Activated gamma-delta T cell (primary cell): ENCODE results near the gene RSPH1.

Experiments
- DNase-seq: peaks from one replicate; lab custom pipeline; 2025; lab: John Stamatoyannopoulos, UW

RSPH1 gene

DNA sequence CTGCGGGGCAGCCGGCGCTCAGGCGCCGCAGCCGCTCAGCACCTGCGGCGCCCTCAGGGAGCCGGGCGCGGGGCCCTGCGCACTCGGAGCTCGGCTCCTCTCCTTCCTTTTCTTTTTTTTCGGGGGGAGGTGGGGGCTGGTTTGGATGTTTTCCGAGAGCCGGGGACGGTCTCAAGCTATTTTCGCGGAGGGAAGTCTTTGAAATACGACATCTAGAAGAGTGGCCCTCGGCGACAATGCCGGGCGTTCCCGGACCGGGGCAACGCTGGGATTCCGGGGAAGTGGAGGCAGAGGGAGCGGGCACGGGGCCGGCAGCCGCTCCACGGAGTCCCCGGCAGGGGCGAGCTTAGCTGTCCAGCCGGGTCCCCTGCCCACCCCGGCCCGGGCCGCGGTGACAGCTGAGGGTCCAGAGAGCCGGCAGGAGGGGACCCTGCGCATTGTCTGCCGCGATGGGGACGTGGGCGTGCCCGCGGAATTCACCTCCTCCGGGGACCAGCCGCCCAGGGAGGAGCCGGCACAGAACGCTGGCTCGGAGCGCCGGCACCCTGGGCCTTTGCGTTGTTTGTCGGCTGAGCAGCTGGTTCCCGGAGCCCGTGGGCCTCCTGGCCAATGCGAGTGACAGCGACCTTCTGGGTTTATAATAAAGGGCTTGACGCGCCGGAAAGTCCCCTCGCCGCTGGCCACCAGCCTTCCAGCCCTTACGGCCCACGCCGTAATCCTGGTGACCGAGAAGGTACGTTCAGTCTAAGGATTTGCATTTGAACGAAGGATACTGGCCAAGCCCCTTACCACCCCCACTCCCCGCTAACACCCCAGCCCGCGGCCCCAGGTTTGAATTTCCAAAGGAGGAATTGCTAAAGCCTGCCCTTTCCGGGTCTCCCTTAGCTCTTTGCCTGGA, 18.2 kb upstream of the RSPH1 start:
- peak; percentile 29 for DNase-seq

DNA sequence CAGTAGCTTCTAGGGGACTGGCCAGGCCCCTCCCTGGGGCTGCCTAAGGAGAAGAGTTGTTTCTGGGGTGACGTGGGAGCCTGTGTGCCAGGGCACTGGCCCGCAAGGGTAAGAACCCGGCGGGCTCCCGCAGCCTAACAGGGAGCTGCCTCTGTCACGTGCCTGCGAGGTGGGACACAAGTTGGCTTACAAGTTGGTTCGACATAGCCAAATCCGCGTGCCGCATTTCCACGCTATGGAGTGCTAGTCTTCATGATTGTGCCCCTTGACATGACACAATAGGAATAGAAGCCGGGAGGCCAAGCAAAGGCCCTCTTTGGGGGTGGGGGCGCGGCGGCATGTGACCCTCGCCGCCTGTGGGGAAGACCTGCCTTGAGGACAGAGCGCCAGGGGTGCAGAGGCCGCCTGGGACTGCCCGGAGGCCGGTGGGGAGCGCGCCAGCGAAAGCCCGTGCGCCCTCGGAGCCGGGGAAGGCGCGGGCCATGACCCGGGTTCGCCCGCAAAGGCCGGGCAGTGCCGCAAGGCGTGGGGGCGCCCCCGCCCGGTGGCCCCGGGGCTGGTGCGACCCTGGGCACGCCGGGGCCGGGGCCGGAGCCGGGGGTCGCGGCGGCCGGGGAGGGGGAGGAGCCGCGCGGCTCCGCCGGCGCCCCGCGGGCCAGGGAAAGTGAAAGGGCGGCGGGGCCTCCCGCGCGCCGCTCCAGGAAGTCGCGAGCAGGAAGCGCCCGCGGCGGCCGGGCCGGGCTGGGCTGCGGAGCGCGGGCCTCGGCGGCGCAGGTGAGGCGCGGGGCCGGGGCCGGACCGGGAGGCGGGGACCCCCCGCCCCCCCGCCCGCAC, 17.3 kb upstream of the RSPH1 start, which contains the start of gene SLC37A1:
Gene SLC37A1 (plus strand): TSS at position 702 of the 834 bp plus-strand sequence. CDS start 4,603 bp downstream, outside the sequence.
- DNase-seq = peak; percentile 31

DNA sequence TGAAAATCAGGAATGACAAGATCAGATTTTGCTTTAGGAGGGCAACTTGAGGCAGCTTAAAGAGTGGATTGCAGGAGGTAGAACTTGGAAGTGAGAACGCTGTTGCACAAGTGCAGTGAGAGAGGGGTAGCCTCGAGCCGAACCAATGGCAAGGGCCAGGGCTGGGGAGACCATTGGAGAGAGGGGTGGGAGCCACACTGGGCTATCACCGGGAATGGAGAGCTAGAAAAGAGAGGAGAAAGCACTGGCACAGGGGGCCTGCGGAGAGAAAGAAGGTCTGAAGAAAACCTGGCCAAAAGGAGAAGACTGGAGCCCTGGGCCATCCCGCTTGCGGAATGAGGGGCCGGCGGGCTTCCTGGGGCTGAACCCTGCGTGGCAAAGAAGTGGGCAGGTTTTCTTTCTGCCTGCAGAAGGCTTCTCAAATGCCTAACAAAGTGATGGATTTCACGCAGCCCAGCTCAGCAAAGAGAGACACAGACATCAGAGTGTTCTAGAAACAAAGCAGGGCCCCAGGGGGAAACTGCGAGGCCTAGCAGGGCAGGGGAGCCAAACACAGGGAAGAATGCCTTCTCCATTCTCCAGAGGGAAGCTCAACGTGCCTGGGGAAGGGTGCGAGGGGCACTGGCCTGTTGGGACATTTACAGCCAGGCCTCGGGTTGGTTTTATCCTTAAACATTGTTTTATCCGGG, 16.5 kb upstream of the RSPH1 start:
- DNase-seq = no peak

DNA sequence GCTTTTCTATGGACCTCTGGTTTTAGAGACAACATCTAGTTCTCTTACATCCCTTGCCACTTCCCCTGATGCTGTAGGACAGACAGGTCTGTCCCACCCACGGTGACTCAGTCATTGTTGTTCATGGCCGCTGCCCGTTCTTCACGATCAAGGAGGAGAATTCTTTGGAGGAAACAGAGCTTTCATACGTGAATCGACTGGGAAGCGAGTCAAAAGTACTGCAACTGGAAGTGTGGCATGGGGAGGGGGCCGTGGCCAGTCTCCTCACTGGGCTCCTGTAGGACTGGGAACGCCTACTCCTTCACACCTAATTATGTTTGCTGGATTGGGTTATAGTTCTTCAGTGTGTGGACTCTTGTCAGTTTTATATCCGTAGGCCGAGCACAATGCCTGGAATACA, 13.2 kb upstream of the RSPH1 start:
- no peak for DNase-seq

DNA sequence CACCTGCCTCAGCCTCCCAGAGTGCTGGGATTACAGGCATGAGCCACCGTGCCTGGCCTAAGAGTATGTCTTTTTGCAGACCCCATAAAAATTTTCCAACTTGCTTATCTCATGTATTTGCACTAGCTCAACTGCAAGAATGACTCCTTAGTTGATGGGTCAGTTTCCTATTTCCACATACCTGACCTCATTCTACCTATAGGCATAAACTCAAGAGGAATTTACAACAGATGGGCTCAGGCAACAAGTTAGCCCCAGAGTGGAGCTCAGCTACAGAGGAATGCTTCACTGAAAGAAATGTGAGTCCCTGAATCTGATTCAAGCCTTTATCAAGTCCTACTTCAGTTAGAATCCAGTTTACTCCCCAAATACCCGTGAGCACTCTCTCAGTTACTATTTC, 12.3 kb upstream of the RSPH1 start:
- no peak for DNase-seq

DNA sequence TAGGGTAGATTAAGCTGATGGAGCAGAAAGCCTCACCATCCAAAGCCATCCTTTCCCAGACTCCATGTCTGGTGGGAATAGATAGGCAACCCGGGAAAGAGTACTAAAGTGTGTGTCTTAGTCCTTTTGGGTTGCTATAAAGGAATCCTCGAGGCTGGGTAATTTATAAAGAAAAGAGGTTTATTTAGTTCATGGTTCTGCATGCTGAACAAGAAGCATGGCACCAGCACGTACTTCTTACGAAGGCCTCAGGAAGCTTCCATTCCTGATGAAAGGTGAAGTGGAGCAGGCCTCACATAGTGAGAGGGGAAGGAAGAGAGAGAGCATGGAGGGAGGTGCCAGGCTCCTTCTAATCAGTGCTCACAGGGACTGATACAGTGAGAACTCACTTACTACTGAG, 11.4 kb upstream of the RSPH1 start:
- DNase-seq = no peak

DNA sequence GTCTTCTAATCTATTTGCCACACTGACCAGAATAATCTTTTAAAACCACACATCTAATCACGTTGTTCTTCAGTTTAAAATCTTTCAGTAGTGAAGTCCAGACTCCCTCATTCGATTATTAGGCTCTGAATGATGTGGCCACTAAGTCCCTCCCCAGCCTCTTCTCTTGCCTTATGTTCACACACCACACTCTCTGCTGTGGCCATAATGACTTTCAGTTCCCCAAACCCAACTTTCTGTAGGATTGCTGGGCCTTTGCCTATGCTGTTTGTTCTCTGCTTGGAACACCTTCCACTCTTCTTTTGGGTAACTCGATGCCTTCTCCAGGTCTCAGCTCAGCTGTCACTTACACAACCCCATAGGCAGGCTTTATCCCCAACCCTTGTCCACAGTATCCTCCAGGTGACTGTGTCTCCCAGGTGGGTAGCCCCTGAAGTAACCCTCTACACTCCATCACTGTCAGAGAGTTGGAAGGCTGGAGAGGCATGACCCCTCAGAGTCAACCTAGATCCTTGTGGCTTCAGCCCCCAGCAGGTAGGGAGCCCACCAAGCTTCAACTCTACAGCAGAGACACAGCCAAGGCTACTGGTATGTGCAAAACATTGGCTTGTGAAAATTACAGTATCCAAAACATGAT, 9.2 kb upstream of the RSPH1 start:
- DNase-seq = no peak

DNA sequence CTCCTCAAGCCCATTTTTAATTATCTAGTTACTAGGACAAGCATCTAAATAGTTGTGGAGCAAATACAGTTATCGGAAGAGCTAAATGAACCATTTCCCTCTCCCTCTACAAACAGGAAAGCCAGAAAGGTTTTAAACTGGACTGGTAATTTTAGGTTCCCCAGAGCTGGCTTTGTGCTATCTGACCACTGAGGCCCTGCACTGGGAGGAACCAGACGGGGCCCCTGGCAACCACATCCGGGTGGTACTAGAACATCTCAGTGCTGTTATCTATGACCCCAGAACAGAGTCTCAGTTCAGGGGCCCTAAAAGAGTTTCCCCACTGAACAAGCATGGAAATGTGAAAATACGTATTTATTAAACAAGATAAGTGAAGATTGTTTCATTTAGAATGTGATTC, 7.7 kb upstream of the RSPH1 start:
- no peak for DNase-seq

DNA sequence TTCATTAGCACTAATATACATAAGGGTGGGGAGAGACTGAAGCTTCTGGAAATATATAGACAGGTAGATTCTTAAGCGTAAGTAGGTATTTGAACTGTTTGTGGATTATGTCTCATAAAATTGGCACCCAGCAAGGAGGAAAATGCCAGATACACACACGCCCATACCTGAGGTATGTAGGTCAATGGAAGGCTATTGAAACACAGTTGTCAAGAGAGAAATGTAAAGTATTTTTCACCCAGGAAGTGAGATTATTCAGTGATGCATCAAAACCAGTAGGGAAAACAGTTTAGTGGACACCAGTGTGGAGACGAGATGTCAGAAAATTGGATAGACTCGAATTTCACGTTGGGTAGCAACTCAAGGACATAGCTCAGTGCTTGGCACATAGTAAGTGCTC, 4.7 kb upstream of the RSPH1 start:
- no peak for DNase-seq

DNA sequence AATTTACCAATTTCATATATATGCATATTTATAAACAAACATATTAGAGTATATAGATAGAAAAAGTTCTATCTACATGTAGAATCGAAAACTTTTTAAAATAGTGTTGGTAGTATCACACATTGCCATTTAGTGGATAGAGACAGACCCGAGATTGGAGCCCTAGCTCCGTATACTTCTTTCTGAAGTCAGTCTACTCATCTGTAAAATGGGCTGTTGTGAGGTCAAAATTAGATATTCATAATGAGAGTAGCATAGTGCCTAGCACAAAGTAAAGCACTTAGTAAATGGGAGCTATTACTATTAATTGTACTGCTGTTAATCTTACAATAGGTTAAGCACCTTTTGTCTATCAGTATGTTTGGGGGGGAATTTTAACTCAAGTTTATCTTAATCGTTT, 4.2 kb upstream of the RSPH1 start:
- DNase-seq = no peak

DNA sequence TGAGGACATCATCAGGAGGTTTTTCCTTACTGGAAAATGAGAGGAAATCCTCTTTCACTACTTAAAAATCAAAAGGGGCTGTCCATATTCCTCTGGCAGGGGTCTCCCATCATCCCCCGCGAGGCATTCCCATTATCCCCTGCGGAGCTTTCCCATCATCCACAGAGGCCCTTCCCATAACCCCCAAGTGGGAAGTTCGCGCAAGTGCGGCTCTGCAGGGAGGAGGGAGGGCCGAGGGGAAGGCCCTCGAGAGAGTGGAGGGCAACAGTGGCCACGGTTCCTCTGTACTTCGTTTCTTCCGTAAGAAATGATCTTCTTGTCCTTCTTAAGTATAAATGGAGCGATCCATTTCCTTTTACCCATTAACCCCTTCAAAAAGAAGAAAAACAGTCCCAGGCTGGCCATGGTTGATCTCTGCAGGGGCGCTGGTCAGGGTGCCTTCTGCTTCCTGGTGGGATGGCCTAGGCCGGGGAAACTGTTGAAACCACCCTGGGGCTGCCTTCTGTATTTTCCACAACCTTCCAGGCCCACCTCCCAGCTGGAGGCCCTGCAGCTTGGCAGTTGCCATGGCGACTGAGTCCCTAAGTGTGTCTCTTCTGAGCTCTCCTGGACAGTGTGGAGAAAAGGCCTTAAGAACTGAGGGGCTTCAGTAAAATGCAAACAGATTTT, 3.6 kb upstream of the RSPH1 start:
- DNase-seq = no peak

DNA sequence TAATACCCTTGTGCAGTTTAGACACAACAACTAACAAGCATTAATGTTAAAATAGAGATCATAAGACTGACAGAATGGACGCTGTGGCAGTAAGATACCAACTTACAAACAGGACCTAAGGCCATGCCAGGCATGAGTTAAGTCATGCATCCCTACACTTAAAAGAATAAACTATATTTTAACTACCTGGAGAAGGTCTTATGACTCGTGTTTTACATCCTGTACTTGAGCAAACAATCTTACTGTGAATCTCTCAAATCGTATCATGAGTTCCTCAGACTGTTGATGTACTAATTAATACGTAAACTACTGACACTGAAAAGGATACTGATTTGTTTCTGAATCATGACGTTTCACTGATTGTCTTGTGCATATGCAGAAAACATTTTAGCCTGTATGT, 2.0 kb upstream of the RSPH1 start:
- no peak for DNase-seq

DNA sequence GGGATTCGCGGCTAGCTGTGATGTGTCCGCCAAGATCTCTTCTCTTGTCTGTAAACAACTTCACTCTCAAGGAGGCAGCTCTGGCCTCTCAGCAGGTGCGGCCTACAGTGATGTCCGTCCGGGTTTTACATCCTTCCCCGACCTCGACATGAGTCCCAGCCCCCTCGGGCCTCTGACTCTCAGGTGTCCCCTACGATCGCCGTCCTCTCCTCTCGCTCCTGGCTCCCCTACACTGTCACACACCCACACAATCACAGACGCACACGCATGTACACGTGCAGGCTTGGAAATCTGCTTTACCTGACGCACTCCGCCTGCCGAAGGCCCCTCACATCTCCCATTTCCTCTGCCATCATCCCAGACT, 797 bp upstream of the RSPH1 start:
- DNase-seq = no peak

DNA sequence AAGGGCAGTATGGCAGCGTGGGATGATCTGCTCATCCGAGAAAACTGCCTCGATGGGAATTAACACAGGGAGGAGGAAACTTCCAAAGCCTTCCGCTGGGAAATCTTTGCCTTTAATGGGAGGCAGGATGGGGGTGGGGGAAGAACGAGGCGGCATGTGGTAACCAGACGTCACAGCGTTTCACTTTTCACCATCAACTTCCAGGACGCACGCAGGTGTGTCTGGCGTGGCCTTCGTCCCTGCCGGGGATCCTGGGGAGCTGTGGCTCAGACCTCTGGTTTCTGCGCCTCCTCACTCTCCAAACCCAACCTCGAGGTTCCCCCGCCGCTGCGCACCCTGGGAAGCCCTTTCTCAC, 282 bp downstream of the RSPH1 start:
- DNase-seq = no peak

DNA sequence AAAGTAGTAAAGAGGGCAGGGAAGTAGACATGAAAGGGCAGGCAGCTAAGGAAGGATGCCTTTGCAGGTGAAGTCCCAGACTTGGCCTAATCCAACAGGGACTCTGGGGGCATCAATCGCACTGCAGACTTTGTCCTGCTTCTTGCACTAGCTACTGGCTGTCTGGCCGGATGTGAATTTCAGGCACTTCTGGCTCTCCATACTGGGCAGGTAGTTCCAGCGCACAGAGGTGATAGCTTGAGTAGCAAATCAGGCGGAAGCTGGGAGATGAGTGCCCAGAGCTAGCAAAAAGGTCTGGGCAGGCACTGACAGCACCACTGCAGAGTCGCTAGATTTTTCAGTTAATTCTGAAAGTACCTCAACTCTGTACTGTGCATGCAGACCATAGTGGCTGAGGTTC, 997 bp downstream of the RSPH1 start:
- DNase-seq = no peak

DNA sequence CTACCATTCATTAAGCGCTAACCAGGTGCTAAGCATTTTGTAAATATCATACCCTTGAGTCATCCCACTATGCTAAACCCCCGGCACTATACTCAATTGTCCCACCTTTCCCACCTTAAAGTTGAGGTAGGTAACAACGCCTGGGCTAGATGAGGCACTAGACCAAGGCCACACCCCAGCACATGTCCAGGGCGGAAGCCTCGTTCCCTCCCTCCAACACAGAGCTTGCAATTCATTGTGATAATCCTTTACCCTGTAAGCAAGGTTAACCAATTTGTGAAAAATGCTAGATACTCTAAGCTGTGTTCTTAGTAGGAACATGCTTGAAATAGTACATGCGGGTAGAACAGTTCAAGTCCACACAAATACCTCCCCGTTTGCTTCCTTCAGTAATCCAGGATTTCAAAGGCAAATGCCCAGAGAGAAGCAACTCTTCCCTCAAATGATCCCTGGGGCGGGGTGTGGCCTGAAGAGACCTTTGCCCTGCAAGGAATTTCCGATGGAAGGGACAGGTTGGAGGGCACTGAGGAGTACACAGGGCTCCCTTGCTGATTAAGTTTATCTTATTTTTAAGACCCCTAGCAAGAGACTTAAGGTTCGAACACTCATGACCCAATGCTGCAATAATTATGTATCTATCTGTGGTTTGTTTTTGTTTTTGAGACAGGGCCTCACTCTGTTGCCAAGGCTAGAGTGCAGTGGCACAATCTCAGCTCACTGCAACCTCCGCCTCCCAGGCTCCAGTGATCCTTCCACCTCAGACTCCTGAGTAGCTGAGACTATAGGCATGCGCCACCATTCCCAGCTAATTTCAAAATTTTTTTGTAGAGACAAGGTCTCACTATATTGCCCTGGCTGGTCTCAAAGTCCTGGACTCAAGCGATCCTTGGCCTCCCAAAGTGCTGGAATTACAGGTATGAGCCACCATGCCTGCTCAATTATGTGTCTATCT, 2.6 kb downstream of the RSPH1 start:
- no peak for DNase-seq

DNA sequence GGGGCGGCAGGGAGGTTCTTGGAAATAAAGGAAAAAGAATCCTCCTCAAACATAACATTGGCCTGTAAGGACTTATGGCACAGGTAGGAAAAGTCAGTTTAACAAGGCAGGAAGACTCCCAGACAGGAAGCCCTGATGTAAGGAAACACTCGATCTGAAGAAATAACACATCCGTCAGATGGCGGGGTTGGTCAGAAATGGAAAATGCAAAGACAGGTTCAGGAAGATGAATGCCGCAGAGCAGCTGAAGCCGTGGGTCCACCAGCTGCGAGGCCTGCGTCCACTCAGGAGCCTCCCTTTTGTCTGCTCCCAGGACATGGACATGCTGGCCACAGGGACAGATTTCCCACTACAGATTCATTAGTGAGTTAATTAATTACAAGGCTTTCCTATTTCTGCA, 3.8 kb downstream of the RSPH1 start:
- DNase-seq = no peak

DNA sequence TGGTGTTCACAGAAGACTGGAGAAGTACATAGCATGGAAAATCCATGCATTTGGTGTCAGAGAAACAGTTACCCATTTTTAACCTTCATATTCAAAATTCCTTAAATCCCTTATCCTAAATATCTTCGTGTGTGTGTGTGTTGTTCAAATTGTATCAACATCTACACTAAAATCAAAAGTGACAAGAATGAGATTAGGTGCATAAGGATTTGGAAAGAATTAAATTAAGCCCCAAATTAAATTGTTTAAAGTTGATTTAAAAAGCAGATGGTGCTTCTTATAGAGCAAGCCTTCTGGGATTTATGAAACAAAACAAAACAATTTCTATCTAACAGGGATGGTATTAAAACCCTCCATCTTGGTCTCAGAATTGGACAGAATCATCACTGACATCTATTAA, 4.7 kb downstream of the RSPH1 start:
- no peak for DNase-seq

DNA sequence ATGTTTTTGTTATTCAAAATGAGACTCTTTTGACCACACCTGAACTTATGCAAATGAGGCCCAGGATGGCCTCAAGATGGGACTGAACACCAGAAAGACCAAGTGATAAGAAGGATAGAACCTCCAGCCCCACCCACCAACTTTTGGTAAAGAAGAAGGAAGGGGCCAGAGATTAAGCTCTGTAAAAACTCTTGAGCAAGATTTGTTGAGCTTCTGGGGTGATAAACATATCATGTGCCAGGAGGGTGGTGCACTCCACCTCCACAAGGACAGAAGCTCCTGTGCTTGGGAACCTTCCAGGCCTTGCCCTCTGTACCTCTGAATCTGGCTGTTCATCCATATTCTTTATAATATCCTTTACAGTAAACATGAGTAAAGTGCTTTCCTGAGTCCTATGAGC, 5.3 kb downstream of the RSPH1 start:
- DNase-seq = no peak

DNA sequence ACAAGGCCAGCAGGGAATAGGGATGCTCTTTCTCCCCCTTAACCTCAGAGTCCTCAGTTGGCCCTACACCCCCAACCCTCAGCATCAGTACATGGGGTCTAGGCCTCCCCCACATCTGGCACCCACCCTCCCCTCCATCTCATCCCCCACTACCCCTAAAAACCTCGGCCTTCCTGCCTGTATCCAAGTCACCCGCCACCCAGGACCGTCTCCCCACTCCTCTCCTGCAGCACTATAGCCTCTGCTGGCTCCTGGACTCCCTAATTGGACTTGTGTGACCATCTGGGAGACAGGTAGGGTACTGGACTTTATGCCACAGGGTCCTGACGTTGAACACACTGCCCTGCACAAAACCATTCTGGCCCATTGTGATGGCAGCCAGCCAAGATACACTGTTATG, 6.0 kb downstream of the RSPH1 start:
- no peak for DNase-seq
